Measurements from ENCODE around the gene TBX6. TPM values are rescaled to one million over a fixed set of nuclear protein-coding genes. Genes with fewer than 3 reads are reported as not detected.
"Not testable (repeated sequence)": the region's sequence is repeated elsewhere in the genome, so short reads cannot be mapped to it uniquely, and the experiment has no call there.

Gene TBX6
- total and polyA plus RNA-seq, 7 donors, result 0.23 to 1.7 (median 1.1) TPM

DNA sequence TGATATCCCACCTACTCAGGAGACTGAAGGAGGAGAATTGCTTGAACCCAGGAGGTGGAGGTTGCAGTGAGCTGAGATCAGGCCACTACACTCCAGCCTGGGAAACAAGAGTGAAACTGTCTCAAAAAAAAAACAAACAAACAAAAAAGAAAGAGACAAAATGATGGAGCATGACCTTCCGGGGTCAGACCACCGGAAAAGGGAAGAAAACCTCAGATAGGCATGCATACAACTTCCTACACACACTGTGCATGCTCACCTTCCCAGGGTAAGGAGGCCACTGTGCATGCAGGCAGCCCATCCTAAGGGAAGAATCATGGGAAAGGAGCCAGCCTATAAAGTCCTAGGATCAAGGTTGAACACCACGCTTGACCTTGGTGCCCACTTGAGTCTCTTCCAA, 40.9 kb upstream of the TBX6 start:
- Histone ChIP-seq H3K4me3 (no peak overlapping the region), H3K27me3 (no peaks in the 10 kb centered on the region), H3K4me1 (peaks cover 0 to 5% (median 0%) of the 10 kb centered on the region in 4 donors), H3K36me3 (no peaks in the 10 kb centered on the region), H3K27ac (no peak overlapping the region), H3K9me3 (no peaks in the 10 kb centered on the region)
- no peak for DNase-seq
- WGBS, 2 donors, result 79 to 86% methylated on average over 3 of the region's 3 CpGs
- TF ChIP-seq POLR2AphosphoS5 (IDR thresholded peaks at IDR 0.05) (no peak), POLR2A (IDR thresholded peaks at IDR 0.05) (no peak), EP300 (IDR thresholded peaks at IDR 0.05) (no peak)
- TF ChIP-seq, protein P1, sequence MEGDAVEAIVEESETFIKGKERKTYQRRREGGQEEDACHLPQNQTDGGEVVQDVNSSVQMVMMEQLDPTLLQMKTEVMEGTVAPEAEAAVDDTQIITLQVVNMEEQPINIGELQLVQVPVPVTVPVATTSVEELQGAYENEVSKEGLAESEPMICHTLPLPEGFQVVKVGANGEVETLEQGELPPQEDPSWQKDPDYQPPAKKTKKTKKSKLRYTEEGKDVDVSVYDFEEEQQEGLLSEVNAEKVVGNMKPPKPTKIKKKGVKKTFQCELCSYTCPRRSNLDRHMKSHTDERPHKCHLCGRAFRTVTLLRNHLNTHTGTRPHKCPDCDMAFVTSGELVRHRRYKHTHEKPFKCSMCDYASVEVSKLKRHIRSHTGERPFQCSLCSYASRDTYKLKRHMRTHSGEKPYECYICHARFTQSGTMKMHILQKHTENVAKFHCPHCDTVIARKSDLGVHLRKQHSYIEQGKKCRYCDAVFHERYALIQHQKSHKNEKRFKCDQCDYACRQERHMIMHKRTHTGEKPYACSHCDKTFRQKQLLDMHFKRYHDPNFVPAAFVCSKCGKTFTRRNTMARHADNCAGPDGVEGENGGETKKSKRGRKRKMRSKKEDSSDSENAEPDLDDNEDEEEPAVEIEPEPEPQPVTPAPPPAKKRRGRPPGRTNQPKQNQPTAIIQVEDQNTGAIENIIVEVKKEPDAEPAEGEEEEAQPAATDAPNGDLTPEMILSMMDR (IDR thresholded peaks at IDR 0.05), result no peak
- intact Hi-C loops (cut with DNase I), result no loop called here

DNA sequence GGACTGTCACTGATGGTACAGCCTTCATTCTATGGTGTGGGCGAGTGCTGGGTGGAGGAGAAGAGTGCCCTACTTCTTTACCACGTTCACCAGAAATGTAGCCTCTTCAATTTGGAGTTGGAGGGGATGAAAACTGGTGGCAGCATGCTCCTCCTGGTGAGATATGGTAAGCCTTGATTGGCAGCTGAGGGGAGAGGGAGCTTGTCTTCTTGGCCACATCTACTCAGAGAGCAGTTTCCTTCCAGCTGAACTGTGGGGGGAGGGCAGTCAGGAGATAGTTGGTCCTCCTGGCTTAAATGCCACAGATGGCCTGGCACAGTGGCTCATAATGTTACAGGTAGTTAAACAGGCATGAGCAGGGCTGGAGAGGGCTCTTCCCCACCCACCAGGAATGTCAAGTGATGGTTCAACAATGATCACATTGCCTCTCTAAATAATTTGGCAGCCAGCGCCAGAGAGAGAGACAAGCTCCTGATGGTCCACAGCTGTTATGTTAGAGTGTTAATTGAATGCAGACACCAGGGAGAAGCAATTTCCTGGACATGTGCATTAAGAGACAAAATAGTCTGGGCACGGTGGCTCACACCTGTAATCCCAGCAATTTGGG, 40.2 kb upstream of the TBX6 start:
- Histone ChIP-seq H3K9me3 (no peaks in the 10 kb centered on the region), H3K4me1 (peaks cover 0 to 5% (median 0%) of the 10 kb centered on the region in 4 donors), H3K27ac (no peak overlapping the region), H3K36me3 (no peaks in the 10 kb centered on the region), H3K4me3 (no peak overlapping the region), H3K27me3 (no peaks in the 10 kb centered on the region)
- TF ChIP-seq POLR2AphosphoS5 (IDR thresholded peaks at IDR 0.05) (no peak), POLR2A (IDR thresholded peaks at IDR 0.05) (no peak), EP300 (IDR thresholded peaks at IDR 0.05) (no peak)
- TF ChIP-seq, protein P1 (IDR thresholded peaks at IDR 0.05), result no peak
- no peak for DNase-seq
- intact Hi-C loops (cut with DNase I), result no loop called here
- WGBS, 2 donors, result 80 to 87% methylated on average over 4 of the region's 4 CpGs

DNA sequence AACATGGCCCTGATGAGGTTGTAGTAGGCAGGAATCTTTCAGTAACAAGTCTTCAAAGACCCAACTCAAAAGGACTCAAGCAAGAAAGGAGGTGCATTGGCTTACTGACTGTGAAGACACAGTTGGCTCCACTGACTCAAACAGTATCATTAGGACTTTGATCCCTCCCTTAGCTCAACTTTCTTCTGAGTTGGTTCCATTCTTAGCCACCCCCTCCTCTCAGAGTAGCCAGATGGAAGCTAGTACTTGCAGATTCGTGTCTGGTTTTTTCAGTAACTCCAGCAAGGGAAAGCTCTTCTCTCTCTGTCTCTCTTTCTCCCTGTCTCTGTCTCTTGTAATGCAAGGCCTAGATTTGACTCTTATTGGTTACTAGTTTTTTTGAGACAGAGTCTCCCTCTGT, 36.3 kb upstream of the TBX6 start:
- no peak overlapping the region for H3K27ac ChIP-seq
- no peak overlapping the region for H3K4me3 ChIP-seq
- H3K27me3 ChIP-seq, result no peaks in the 10 kb centered on the region
- intact Hi-C loops (cut with DNase I), result no loop called here
- 84 to 91% methylated on average over 1 of the region's 1 CpG for whole genome bisulfite sequencing, 2 donors
- peaks cover 0 to 23% (median 16%) of the 10 kb centered on the region in 4 donors for H3K4me1 ChIP-seq
- DNase-seq, result no peak
- no peaks in the 10 kb centered on the region for H3K36me3 ChIP-seq
- TF ChIP-seq EP300 (IDR thresholded peaks at IDR 0.05) (no peak), POLR2AphosphoS5 (IDR thresholded peaks at IDR 0.05) (no peak), POLR2A (IDR thresholded peaks at IDR 0.05) (no peak)
- TF ChIP-seq, protein P1 (IDR thresholded peaks at IDR 0.05), result no peak
- no peaks in the 10 kb centered on the region for H3K9me3 ChIP-seq

DNA sequence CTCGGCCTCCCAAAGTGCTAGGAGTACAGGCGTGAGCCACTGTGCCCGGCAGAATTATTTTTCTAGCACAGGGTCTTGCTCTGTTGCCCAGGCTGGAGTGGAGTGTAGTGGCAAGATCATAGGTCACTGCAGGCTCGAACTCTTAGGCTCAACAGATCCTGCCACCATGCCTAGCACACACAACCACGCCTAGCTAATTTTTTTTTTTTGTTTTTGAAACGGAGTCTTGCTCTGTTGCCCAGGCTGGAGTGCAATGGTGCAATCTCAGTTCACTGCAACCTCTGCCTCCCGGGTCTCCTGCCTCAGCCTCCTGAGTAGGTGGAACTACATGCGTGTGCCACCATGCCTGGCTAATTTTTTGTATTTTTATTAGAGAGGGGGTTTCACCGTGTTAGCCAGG, 34.0 kb upstream of the TBX6 start:
- H3K27ac ChIP-seq; intact Hi-C loops (cut with DNase I); DNase-seq; H3K9me3 ChIP-seq; H3K27me3 ChIP-seq; H3K4me3 ChIP-seq: not testable (repeated sequence)
- WGBS, 2 donors, result 84 to 93% methylated on average over 9 of the region's 9 CpGs
- peaks cover 0 to 38% (median 34%) of the 10 kb centered on the region in 4 donors for H3K4me1 ChIP-seq
- peaks cover 0 to 11% (median 0%) of the 10 kb centered on the region in 4 donors for H3K36me3 ChIP-seq

DNA sequence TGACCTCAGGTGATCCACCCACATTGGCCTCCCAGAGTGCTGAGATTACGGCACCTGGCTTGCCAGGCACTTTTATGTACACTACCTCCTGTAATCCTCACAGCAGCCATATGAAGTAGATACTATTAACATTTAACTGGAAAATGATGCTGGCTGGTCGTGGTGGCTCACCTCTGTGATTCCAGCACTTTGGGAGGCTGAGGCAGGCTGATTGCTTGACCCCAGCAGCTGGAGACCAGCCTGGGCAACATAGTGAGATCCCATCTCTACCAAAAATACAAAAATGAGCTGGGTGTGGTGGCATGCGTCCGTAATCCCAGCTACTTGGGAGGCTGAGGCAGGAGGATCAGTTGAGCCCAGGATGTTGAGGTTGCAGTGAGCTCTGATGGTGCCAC, 33.3 kb upstream of the TBX6 start:
- H3K36me3 ChIP-seq, result peaks cover 0 to 18% (median 2%) of the 10 kb centered on the region in 4 donors
- no peak for DNase-seq
- peak overlapping the region; percentile 93 to 98 (median 96) for H3K27ac ChIP-seq
- H3K4me3 ChIP-seq, result no peak overlapping the region
- H3K9me3 ChIP-seq, result no peaks in the 10 kb centered on the region
- TF ChIP-seq, protein P1 (IDR thresholded peaks at IDR 0.05), result no peak
- TF ChIP-seq POLR2AphosphoS5 (IDR thresholded peaks at IDR 0.05) (no peak), POLR2A (IDR thresholded peaks at IDR 0.05) (no peak), EP300 (IDR thresholded peaks at IDR 0.05) (no peak)
- intact Hi-C loops (cut with DNase I), result no loop called here
- 72 to 85% methylated on average over 4 of the region's 4 CpGs for WGBS, 2 donors
- H3K4me1 ChIP-seq, result peaks cover 0 to 38% (median 34%) of the 10 kb centered on the region in 4 donors
- H3K27me3 ChIP-seq, result no peaks in the 10 kb centered on the region

All from sigmoid colon (tissue), 7 donors.